Activated CD8-positive, alpha-beta T cell treated with anti-CD3 and anti-CD28 coated beads, Interleukin-2, amount 10 ng/mL, durations not matched to agents 7 days and 5 days (primary cell): ENCODE results near the gene GC. TPM values are rescaled to one million over a fixed set of nuclear protein-coding genes. Genes with fewer than 3 reads are reported as not detected.

Source experiments
- ATAC-seq: fragments of 150-1000 bp; cut with Tn5 transposase; one replicate; pipeline ENCODE4 v1.10.0; 2021; ENCODE audit warnings: moderate library complexity
- CTCF ChIA-PET: fragments of 350-600 bp; sonication (Branson Sonifier 250); formaldehyde crosslinking; loops from one replicate; lab custom pipeline; 2021; ENCODE audit warnings: antibody characterized with exemption; lab: Charles Lee
- POLR2A ChIA-PET: fragments of 350-600 bp; sonication (Branson Sonifier 250); formaldehyde crosslinking; loops from one replicate; lab custom pipeline; 2021; ENCODE audit warnings: antibody characterized with exemption; lab: Charles Lee
- DNase-seq: peaks from one replicate; pipeline ENCODE4 v3.0.0-alpha.2; 2020
- H3K27ac Mint-ChIP-seq: one replicate; pipeline ENCODE4 v1.8.0; 2021; ENCODE audit warnings: mild to moderate bottlenecking, mixed read lengths
- H3K27me3 Mint-ChIP-seq: one replicate; pipeline ENCODE4 v1.8.0; 2021; ENCODE audit warnings: low read depth, mixed read lengths
- H3K36me3 Mint-ChIP-seq: one replicate; pipeline ENCODE4 v1.8.0; 2021; ENCODE audit warnings: low read depth, mixed read lengths
- H3K4me1 Mint-ChIP-seq: one replicate; pipeline ENCODE4 v1.8.0; 2021; ENCODE audit warnings: low read depth, mixed read lengths
- H3K4me3 Mint-ChIP-seq: one replicate; pipeline ENCODE4 v1.8.0; 2021; ENCODE audit warnings: mild to moderate bottlenecking, mixed read lengths
- H3K9me3 Mint-ChIP-seq: one replicate; pipeline ENCODE4 v1.8.0; 2022; ENCODE audit warnings: mixed read lengths; ENCODE audit not compliant: insufficient read depth
- total RNA-seq, 2 experiments: library from RNA; stranded (reverse); gene quantifications; one replicate each; pipeline ENCODE4 v1.2.3, GENCODE V29; 2021

The GC gene
- total RNA-seq, 2 experiments from 2014 or later, result not detected

DNA sequence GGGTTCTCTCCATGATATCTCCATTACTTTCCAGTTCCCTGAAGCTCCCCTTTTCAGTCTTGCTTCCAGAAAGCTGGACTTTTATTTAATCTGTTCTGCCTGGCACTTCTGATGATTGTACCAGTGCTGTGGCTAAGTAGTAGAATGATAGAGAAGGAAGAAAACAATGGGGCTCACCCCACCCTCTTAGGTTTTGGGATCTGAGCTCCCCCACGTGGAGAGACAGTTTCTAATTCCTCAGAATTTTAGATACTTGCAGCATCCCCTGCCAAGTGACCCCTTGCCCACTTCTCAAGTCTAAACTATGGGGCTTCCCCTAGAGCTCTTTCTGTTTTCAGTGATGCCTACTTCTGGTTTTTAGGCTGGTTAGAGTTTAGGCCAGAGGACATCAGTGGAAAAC, 73.9 kb downstream of the GC start:
- H3K4me3 Mint-ChIP-seq, result no peak overlapping the region
- no peaks in the 10 kb centered on the region for H3K36me3 Mint-ChIP-seq
- H3K4me1 Mint-ChIP-seq, result no peaks in the 10 kb centered on the region
- ChIA-PET CTCF (interaction anchor here (0.8 to 1.1 kb wide), 2 partner anchors 439 to 525 kb away, joined by 3 to 4 read pairs; no protein-coding TSS in a partner anchor), POLR2A (no interaction called here)
- peaks cover 3% of the 10 kb centered on the region for H3K27me3 Mint-ChIP-seq
- no peaks in the 10 kb centered on the region for H3K9me3 Mint-ChIP-seq
- ATAC-seq, result no peak
- no peak overlapping the region for H3K27ac Mint-ChIP-seq
- DNase-seq, result no peak

DNA sequence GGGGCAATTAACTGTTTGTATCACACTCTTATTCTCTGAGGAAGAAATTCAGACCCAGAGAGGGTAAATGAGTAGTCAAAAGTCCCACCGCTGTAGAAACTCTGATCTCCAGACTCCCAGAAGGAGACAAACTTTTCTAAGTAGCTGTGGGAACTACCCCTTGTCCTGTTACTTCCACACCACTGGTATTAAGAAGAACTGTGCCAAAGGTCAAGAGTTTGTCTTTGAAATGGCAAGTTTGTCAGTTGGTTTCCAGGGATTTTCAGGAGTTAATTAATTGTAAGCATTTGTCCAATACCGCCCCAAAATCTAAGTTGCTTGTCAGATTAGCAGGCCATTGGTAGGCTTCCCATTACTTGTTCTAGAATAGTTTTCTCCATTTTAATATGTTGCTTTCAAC, 85.7 kb downstream of the GC start:
- POLR2A ChIA-PET, result no interaction called here

DNA sequence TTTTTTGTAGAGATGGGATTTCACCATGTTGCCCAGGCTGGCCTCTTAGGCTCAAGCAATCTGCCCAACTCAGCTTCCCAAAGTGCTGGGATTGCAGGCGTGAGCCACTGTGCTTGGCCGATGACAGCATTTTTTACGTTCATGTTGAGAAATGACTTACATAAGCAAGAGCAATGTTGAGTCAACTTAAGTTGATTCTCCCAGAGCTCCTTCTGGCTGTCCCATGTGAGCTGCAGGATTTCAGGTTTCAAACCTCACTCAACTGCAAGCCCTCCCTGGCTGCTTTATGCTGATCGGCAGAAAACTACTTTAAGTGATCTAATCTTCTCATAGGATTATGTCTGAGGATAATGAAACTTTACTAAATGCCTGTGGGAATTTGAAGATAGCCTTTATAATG, 86.8 kb downstream of the GC start:
- Mint-ChIP-seq H3K27me3 (peaks cover 7% of the 10 kb centered on the region), H3K9me3 (no peaks in the 10 kb centered on the region), H3K4me1 (no peaks in the 10 kb centered on the region), H3K27ac (no peak overlapping the region), H3K4me3 (no peak overlapping the region), H3K36me3 (no peaks in the 10 kb centered on the region)
- no peak for DNase-seq
- no peak for ATAC-seq
- ChIA-PET POLR2A (no interaction called here), CTCF (no interaction called here)

More for the DNA sequence above, 85.7 kb downstream of the GC start:
- Mint-ChIP-seq H3K27ac (no peak overlapping the region), H3K27me3 (peaks cover 8% of the 10 kb centered on the region), H3K36me3 (no peaks in the 10 kb centered on the region), H3K4me3 (no peak overlapping the region), H3K4me1 (no peaks in the 10 kb centered on the region), H3K9me3 (no peaks in the 10 kb centered on the region)
- CTCF ChIA-PET, result no interaction called here
- ATAC-seq, result no peak
- no peak for DNase-seq

DNA sequence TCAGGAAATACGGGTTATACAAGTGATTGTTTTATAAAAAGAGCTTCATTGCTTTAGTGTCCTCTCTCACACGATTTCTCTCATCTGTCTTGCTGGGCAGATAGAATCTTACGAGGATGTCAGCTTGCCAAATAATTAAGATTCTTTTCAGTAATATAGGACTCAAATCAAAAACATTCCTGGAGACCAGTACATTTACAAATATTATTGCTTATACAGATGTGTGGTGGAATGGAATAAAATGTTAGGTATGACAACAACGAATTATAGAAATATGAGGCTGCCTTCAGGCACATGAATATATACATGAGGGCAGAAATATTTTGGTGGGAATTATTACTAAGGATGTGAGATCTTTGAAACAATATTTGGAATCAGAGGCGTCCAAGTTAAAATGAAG, 88.9 kb downstream of the GC start:
- CTCF ChIA-PET, result no interaction called here
- POLR2A ChIA-PET, result no interaction called here
- Mint-ChIP-seq H3K4me1 (no peaks in the 10 kb centered on the region), H3K9me3 (no peaks in the 10 kb centered on the region), H3K27me3 (peaks cover 5% of the 10 kb centered on the region), H3K27ac (no peak overlapping the region), H3K36me3 (no peaks in the 10 kb centered on the region), H3K4me3 (no peak overlapping the region)
- no peak for ATAC-seq
- no peak for DNase-seq

DNA sequence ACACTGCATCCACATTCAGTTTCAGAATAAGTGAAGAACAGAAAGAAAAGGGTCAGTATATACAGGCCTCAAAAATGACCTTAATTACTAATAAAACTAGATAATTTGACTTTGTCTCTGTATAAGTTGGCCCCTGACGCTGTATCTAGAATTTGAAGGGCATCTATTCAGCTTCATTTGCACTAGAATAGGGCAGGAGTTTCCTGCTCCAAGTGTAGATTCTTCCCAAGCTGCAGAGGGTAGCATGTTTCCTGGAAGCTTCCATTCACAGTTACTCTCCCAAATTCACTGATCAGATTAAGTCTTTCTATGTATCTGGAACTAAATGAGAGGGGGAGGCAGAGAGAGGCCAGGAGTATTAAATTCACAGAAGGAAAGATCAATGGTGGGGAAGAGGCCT, 90.9 kb downstream of the GC start:
- DNase-seq (no peak), ATAC-seq (no peak)
- Mint-ChIP-seq H3K27ac (no peak overlapping the region), H3K36me3 (no peaks in the 10 kb centered on the region), H3K4me1 (no peaks in the 10 kb centered on the region), H3K27me3 (peaks cover 5% of the 10 kb centered on the region), H3K9me3 (no peaks in the 10 kb centered on the region), H3K4me3 (no peak overlapping the region)
- CTCF ChIA-PET, result no interaction called here
- POLR2A ChIA-PET, result no interaction called here

DNA sequence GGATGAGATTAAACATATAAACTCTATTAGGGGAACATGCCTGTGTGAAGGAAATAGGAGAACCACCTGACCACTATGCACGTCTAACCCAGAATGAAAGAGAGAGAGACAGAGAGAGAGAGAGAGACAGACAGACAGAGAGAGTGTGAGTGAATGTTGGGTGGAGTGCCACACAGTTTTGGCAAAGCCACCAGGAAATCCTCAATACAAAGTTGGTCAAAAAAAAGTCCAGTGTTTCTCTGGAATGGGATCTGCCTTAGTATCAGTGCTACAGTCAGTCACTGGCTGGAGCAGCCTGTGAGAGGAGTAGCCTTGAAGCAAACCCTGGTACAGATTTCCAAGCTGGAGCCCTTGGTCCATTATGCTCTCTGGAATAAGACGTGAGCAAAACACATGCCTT, 91.7 kb downstream of the GC start:
- Mint-ChIP-seq H3K27me3 (peaks cover 7% of the 10 kb centered on the region), H3K27ac (no peak overlapping the region), H3K4me1 (no peaks in the 10 kb centered on the region), H3K9me3 (no peaks in the 10 kb centered on the region), H3K4me3 (no peak overlapping the region), H3K36me3 (no peaks in the 10 kb centered on the region)
- DNase-seq (no peak), ATAC-seq (no peak)
- ChIA-PET CTCF (no interaction called here), POLR2A (no interaction called here)

Other genes with a start within 250 kb of the GC start
- not detected for gene NPFFR2, start 247.9 kb upstream of the GC start, total RNA-seq